Right hindlimb (tissue), 1 donor: ENCODE results near the gene ZNF365.
"Not testable (repeated sequence)": the region's sequence is repeated elsewhere in the genome, so short reads cannot be mapped to it uniquely, and the experiment has no call there.

Experiments used
- DNase-seq: peaks from one replicate; pipeline ENCODE4 v3.0.0-alpha.2; 2018

ZNF365 gene

GRCh38 chr10:62373995-62374861 is at the start of gene ZNF365:
Gene ZNF365, plus strand, starts transcription at chr10:62374369. Its CDS starts 1,825 bp downstream, at chr10:62376194.
- peak; percentile 62 for DNase-seq

GRCh38 chr10:62326176-62326575 is 48.0 kb upstream of the ZNF365 start:
- DNase-seq: peak; percentile 33

- DNase-seq: no peak
These were observed 46.3 kb upstream of the ZNF365 start for GRCh38 chr10:62327885-62328284.

GRCh38 chr10:62330213-62330612 is 44.0 kb upstream of the ZNF365 start:
- DNase-seq: no peak

GRCh38 chr10:62332406-62332805 is 41.8 kb upstream of the ZNF365 start:
- DNase-seq: no peak

GRCh38 chr10:62333135-62333889 is 40.9 kb upstream of the ZNF365 start:
- no peak for DNase-seq

GRCh38 chr10:62333988-62334682 is 40.0 kb upstream of the ZNF365 start:
- DNase-seq: no peak

- no peak for DNase-seq
These were observed 38.8 kb upstream of the ZNF365 start for GRCh38 chr10:62335326-62335725.

- DNase-seq: no peak
These were observed 37.8 kb upstream of the ZNF365 start for GRCh38 chr10:62336404-62336803.

GRCh38 chr10:62341419-62341818 is 32.8 kb upstream of the ZNF365 start:
- DNase-seq: no peak

GRCh38 chr10:62343000-62343399 is 31.2 kb upstream of the ZNF365 start:
- DNase-seq: no peak

GRCh38 chr10:62348029-62348428 is 26.1 kb upstream of the ZNF365 start:
- no peak for DNase-seq

GRCh38 chr10:62352356-62352970 is 21.7 kb upstream of the ZNF365 start:
- DNase-seq: no peak

GRCh38 chr10:62354916-62355315 is 19.3 kb upstream of the ZNF365 start:
- no peak for DNase-seq

GRCh38 chr10:62356447-62356846 is 17.7 kb upstream of the ZNF365 start:
- DNase-seq: no peak

- not testable (repeated sequence) for DNase-seq
These were observed 16.0 kb upstream of the ZNF365 start for GRCh38 chr10:62358151-62358550.

GRCh38 chr10:62373639-62373994 is 552 bp upstream of the ZNF365 start:
- no peak for DNase-seq

GRCh38 chr10:62374862-62375710 is 917 bp downstream of the ZNF365 start:
- DNase-seq: no peak

- DNase-seq: no peak
These were observed 2.2 kb downstream of the ZNF365 start for GRCh38 chr10:62376071-62377025.

GRCh38 chr10:62377026-62377415 is 2.9 kb downstream of the ZNF365 start:
- no peak for DNase-seq

GRCh38 chr10:62377966-62378365 is 3.8 kb downstream of the ZNF365 start:
- no peak for DNase-seq
